ENCODE measurements around the gene CHKB.
A peak's percentile ranks its signal among the peaks of the same experiment; 100 is the strongest.

Gene CHKB

GRCh38 chr22:50605002-50605612, 22.5 kb upstream of the CHKB start:
- Histone ChIP-seq H3K9ac (ENCODE audit: low read depth, low read length, poor library complexity) (peak overlapping the region; percentile 37), H3K4ac (ENCODE audit: low read length) (no peak overlapping the region), H2BK120ac (ENCODE audit: low read depth, low read length) (no peak overlapping the region), H4K91ac (ENCODE audit: low read depth, low read length, poor library complexity) (no peak overlapping the region), H3K79me1 (ENCODE audit: low read depth, low read length) (peaks cover 2% of the 10 kb centered on the region), H3K18ac (ENCODE audit: low read length) (no peak overlapping the region), H3K14ac (ENCODE audit: low read length) (no peak overlapping the region), H2AK5ac (ENCODE audit: low read depth, low read length) (no peak overlapping the region), H3K4me1 (ENCODE audit: control insufficient read depth in 2 of 2, insufficient read depth in 1 of 2, low read depth in 1 of 2, low read length in 2 of 2) (peaks cover 8 to 9% of the 10 kb centered on the region in 2 donors), H3K4me2 (ENCODE audit: insufficient read depth, low read length, poor library complexity, severe bottlenecking) (no peak overlapping the region), H2BK15ac (ENCODE audit: low read length) (peak overlapping the region; percentile 8), H3K23ac (ENCODE audit: low read depth, low read length, poor library complexity) (peak overlapping the region; percentile 96), H3K27me3 (ENCODE audit: control insufficient read depth in 3 of 3, insufficient read depth in 3 of 3, low read depth in 1 of 3, low read length in 3 of 3) (peaks cover 0 to 16% (median 0%) of the 10 kb centered on the region in 3 experiments), H3K27ac (replicated peaks; ENCODE audit: low read length) (no peak overlapping the region), H2BK5ac (ENCODE audit: low read length) (no peak overlapping the region), H2BK12ac (ENCODE audit: low read length) (no peak overlapping the region), H3K9me3 (replicated peaks in 1 of 2; ENCODE audit: control insufficient read depth in 2 of 2, insufficient read depth in 1 of 2, low read depth in 1 of 2, low read length in 2 of 2) (no peaks in the 10 kb centered on the region), H2AFZ (ENCODE audit: low read length) (no peak overlapping the region), H4K8ac (ENCODE audit: low read depth, low read length) (peak overlapping the region; percentile 23), H3K36me3 (replicated peaks in 1 of 2; ENCODE audit: control insufficient read depth in 2 of 2, insufficient read depth in 2 of 2, low read length in 2 of 2) (peaks cover 0 to 30% of the 10 kb centered on the region in 2 donors), H3K4me3 (ENCODE audit: low read length in 2 of 2) (no peak overlapping the region)
- no CpG with 5 or more reads among the region's 23 CpGs for WGBS, 2 donors (ENCODE audit: extremely low coverage in 2 of 2, insufficient read length in 2 of 2, insufficient replicate concordance in 1 of 2)
- no peak for DNase-seq (ENCODE audit: low spot score)

- Histone ChIP-seq H3K14ac (ENCODE audit: low read length) (peak overlapping the region; percentile 3), H3K4me1 (ENCODE audit: control insufficient read depth in 2 of 2, insufficient read depth in 1 of 2, low read depth in 1 of 2, low read length in 2 of 2) (peaks cover 8 to 12% of the 10 kb centered on the region in 2 donors), H2BK5ac (ENCODE audit: low read length) (no peak overlapping the region), H2AK5ac (ENCODE audit: low read depth, low read length) (no peak overlapping the region), H3K18ac (ENCODE audit: low read length) (peak overlapping the region; percentile 28), H3K79me1 (ENCODE audit: low read depth, low read length) (peaks cover 2% of the 10 kb centered on the region), H3K9ac (ENCODE audit: low read depth, low read length, poor library complexity) (peak overlapping the region; percentile 44), H2BK12ac (ENCODE audit: low read length) (no peak overlapping the region), H2BK120ac (ENCODE audit: low read depth, low read length) (no peak overlapping the region), H3K4me3 (ENCODE audit: low read length in 2 of 2) (no peak overlapping the region), H4K91ac (ENCODE audit: low read depth, low read length, poor library complexity) (peak overlapping the region; percentile 30), H3K27me3 (ENCODE audit: control insufficient read depth in 3 of 3, insufficient read depth in 3 of 3, low read depth in 1 of 3, low read length in 3 of 3) (peaks cover 0 to 20% (median 0%) of the 10 kb centered on the region in 3 experiments), H3K4ac (ENCODE audit: low read length) (no peak overlapping the region), H3K36me3 (replicated peaks in 1 of 2; ENCODE audit: control insufficient read depth in 2 of 2, insufficient read depth in 2 of 2, low read length in 2 of 2) (peaks cover 0 to 30% of the 10 kb centered on the region in 2 donors), H3K23ac (ENCODE audit: low read depth, low read length, poor library complexity) (no peak overlapping the region), H3K9me3 (replicated peaks in 1 of 2; ENCODE audit: control insufficient read depth in 2 of 2, insufficient read depth in 1 of 2, low read depth in 1 of 2, low read length in 2 of 2) (no peaks in the 10 kb centered on the region), H3K4me2 (ENCODE audit: insufficient read depth, low read length, poor library complexity, severe bottlenecking) (peak overlapping the region; percentile 11), H4K8ac (ENCODE audit: low read depth, low read length) (no peak overlapping the region), H3K27ac (replicated peaks; ENCODE audit: low read length) (no peak overlapping the region), H2AFZ (ENCODE audit: low read length) (no peak overlapping the region), H2BK15ac (ENCODE audit: low read length) (no peak overlapping the region)
- no CpG with 5 or more reads among the region's 103 CpGs for WGBS, 2 donors (ENCODE audit: extremely low coverage in 2 of 2, insufficient read length in 2 of 2, insufficient replicate concordance in 1 of 2)
- DNase-seq (ENCODE audit: low spot score), result no peak
Measured at GRCh38 chr22:50604256-50605001, 21.8 kb upstream of the CHKB start.

DNA sequence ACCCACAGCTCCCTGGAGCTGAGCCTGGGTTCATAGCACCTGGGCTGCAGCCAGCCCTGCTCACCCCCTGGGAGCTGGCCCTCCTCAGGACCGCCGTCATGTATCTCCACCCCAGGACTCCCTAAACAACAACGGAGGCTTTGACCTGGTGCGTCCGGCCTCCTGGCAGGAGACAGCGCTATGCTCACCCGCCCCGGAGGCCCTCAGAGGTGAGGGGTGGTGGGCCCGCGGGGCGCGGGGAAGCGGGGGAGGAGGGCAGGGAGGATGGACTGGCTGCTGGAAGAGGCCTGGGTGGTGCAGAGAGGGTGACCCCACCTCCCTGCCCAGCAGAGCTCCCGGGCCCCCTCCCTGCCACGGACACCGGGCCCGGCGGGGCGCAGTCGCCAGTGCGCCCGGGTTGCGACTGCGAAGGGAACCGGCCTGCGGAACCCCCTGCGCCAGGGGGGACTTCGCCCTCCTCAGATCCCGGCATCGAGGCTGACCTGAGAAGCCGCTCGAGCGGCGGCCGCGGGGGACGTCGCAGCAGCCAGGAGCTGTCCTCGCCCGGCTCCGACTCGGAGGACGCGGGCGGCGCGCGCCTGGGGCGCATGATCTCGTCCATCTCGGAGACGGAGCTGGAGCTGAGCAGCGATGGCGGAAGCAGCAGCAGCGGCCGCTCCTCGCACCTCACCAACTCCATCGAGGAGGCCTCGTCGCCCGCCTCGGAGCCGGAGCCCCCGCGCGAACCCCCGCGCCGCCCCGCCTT, 21.0 kb upstream of the CHKB start:
- peaks cover 0 to 20% (median 0%) of the 10 kb centered on the region in 3 experiments for H3K27me3 ChIP-seq (ENCODE audit: control insufficient read depth in 3 of 3, insufficient read depth in 3 of 3, low read depth in 1 of 3, low read length in 3 of 3)

GRCh38 chr22:50602338-50602700, 19.7 kb upstream of the CHKB start:
- Histone ChIP-seq H3K79me1 (ENCODE audit: low read depth, low read length) (peaks cover 2% of the 10 kb centered on the region), H2BK12ac (ENCODE audit: low read length) (no peak overlapping the region), H2BK120ac (ENCODE audit: low read depth, low read length) (no peak overlapping the region), H3K14ac (ENCODE audit: low read length) (no peak overlapping the region), H3K27me3 (ENCODE audit: control insufficient read depth in 3 of 3, insufficient read depth in 3 of 3, low read depth in 1 of 3, low read length in 3 of 3) (peaks cover 0 to 17% (median 0%) of the 10 kb centered on the region in 3 experiments), H3K23ac (ENCODE audit: low read depth, low read length, poor library complexity) (no peak overlapping the region), H3K4me3 (ENCODE audit: low read length in 2 of 2) (no peak overlapping the region), H2AFZ (ENCODE audit: low read length) (no peak overlapping the region), H3K4me2 (ENCODE audit: insufficient read depth, low read length, poor library complexity, severe bottlenecking) (no peak overlapping the region), H3K27ac (replicated peaks; ENCODE audit: low read length) (no peak overlapping the region), H3K4me1 (ENCODE audit: control insufficient read depth in 2 of 2, insufficient read depth in 1 of 2, low read depth in 1 of 2, low read length in 2 of 2) (peaks cover 8 to 12% of the 10 kb centered on the region in 2 donors), H4K8ac (ENCODE audit: low read depth, low read length) (no peak overlapping the region), H3K36me3 (replicated peaks in 1 of 2; ENCODE audit: control insufficient read depth in 2 of 2, insufficient read depth in 2 of 2, low read length in 2 of 2) (peaks cover 0 to 23% of the 10 kb centered on the region in 2 donors), H2BK15ac (ENCODE audit: low read length) (no peak overlapping the region), H2AK5ac (ENCODE audit: low read depth, low read length) (no peak overlapping the region), H2BK5ac (ENCODE audit: low read length) (no peak overlapping the region), H3K18ac (ENCODE audit: low read length) (no peak overlapping the region), H3K9ac (ENCODE audit: low read depth, low read length, poor library complexity) (no peak overlapping the region), H3K9me3 (replicated peaks in 1 of 2; ENCODE audit: control insufficient read depth in 2 of 2, insufficient read depth in 1 of 2, low read depth in 1 of 2, low read length in 2 of 2) (no peaks in the 10 kb centered on the region), H3K4ac (ENCODE audit: low read length) (no peak overlapping the region), H4K91ac (ENCODE audit: low read depth, low read length, poor library complexity) (no peak overlapping the region)
- no CpG with 5 or more reads among the region's 2 CpGs for WGBS, 2 donors (ENCODE audit: extremely low coverage in 2 of 2, insufficient read length in 2 of 2, insufficient replicate concordance in 1 of 2)
- DNase-seq (ENCODE audit: low spot score), result no peak

More for the DNA sequence above, 21.0 kb upstream of the CHKB start:
- Histone ChIP-seq H3K4me2 (ENCODE audit: insufficient read depth, low read length, poor library complexity, severe bottlenecking) (no peak overlapping the region), H2AFZ (ENCODE audit: low read length) (no peak overlapping the region), H3K79me1 (ENCODE audit: low read depth, low read length) (peaks cover 2% of the 10 kb centered on the region), H3K14ac (ENCODE audit: low read length) (peak overlapping the region; percentile 3), H3K27ac (replicated peaks; ENCODE audit: low read length) (no peak overlapping the region), H3K4me1 (ENCODE audit: control insufficient read depth in 2 of 2, insufficient read depth in 1 of 2, low read depth in 1 of 2, low read length in 2 of 2) (peaks cover 8 to 12% of the 10 kb centered on the region in 2 donors), H3K18ac (ENCODE audit: low read length) (peak overlapping the region; percentile 28), H2BK12ac (ENCODE audit: low read length) (no peak overlapping the region), H4K91ac (ENCODE audit: low read depth, low read length, poor library complexity) (no peak overlapping the region), H2BK15ac (ENCODE audit: low read length) (no peak overlapping the region), H4K8ac (ENCODE audit: low read depth, low read length) (no peak overlapping the region), H2BK120ac (ENCODE audit: low read depth, low read length) (no peak overlapping the region), H3K9me3 (replicated peaks in 1 of 2; ENCODE audit: control insufficient read depth in 2 of 2, insufficient read depth in 1 of 2, low read depth in 1 of 2, low read length in 2 of 2) (no peaks in the 10 kb centered on the region), H3K36me3 (replicated peaks in 1 of 2; ENCODE audit: control insufficient read depth in 2 of 2, insufficient read depth in 2 of 2, low read length in 2 of 2) (peaks cover 0 to 30% of the 10 kb centered on the region in 2 donors), H3K4ac (ENCODE audit: low read length) (no peak overlapping the region), H3K4me3 (ENCODE audit: low read length in 2 of 2) (no peak overlapping the region), H3K23ac (ENCODE audit: low read depth, low read length, poor library complexity) (peak overlapping the region; percentile 20), H2AK5ac (ENCODE audit: low read depth, low read length) (no peak overlapping the region), H2BK5ac (ENCODE audit: low read length) (peak overlapping the region; percentile 39), H3K9ac (ENCODE audit: low read depth, low read length, poor library complexity) (peak overlapping the region; percentile 44)
- WGBS, 2 donors (ENCODE audit: extremely low coverage in 2 of 2, insufficient read length in 2 of 2, insufficient replicate concordance in 1 of 2), result no CpG with 5 or more reads among the region's 70 CpGs
- DNase-seq (ENCODE audit: low spot score), result no peak

Measured in neuronal stem cell (in vitro differentiated cells).